Testis (tissue), 2 donors: ENCODE measurements around the gene GRM4.

ENCODE experiments used
- CTCF ChIP-seq, 3 experiments: fragments of 450-650 bp in 2 of 3; fragments of 200-600 bp in 1 of 3; sonication (generic) in 1 of 3; IDR thresholded peaks; one replicate each; pipeline ENCODE4 v1.5.1; 2016 to 2019; ENCODE audit warnings: antibody characterized with exemption in 3 of 3, mild to moderate bottlenecking in 2 of 3, moderate library complexity in 1 of 3
- POLR2A ChIP-seq: fragments of 450-650 bp; IDR thresholded peaks from one replicate; pipeline ENCODE4 v1.6.1; 2017; ENCODE audit warnings: antibody characterized with exemption, mild to moderate bottlenecking, moderate library complexity

DNA sequence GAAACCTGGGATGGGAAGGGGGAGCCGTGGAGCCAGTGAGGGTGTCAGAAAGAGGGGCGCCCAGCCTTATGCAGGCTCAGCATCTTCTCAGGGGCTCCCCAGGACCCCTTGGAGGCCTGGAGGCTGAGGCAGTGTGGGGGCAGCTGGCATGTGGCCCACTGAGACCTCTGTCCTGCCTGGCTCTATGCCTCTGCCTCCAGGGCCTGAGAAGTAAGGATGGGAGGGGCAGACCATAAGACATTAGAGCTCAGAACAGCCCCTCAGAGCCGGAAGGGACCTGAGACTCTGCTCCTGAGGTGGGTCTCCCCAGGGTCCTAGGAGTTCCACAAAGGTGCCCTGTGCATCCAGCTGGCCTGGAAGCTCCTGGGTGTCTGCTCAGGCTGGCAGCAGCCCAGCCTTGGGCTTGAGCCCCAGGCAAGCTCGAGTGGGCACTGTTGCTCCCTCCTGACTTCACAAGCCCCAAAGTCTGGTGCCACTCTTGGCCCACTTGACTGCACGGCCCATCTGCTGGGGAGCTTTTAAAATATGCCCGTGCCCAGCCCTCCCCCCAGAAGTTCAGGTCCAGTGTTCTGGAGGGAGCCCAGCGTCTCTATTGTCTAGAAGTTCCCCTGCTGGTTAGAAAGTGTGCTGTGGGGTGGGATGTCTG lies 126.8 kb downstream of the GRM4 start:
- TF ChIP-seq CTCF (IDR thresholded peaks at IDR 0.05), result no peak
- no peak for TF ChIP-seq POLR2A
